GM12878 (cell line): ENCODE measurements around the gene ERC2. TPM values are rescaled to one million over a fixed set of nuclear protein-coding genes. Genes with fewer than 3 reads are reported as not detected.
A peak's percentile ranks its signal among the peaks of the same experiment; 100 is the strongest.

Experiments used
- ATAC-seq: fragments of 200-7000 bp; cut with Tn5 transposase; 3 replicates; pipeline ENCODE4 v1.9.1; 2020; ENCODE audit warnings: mild to moderate bottlenecking, moderate library complexity
- BruUV-seq: library from RNA; stranded (reverse); fragments of 400-500 nt; replicated peaks from 2 replicates; lab custom pipeline; 2021; lab: Mats Ljungman, UMichigan
- CTCF ChIA-PET: fragments of 300-600 bp; sonication (Branson Sonifier 250); formaldehyde crosslinking; extraction: SDS; loops from one replicate; lab custom pipeline; 2021; ENCODE audit warnings: inconsistent platforms; lab: Yijun Ruan, JAX
- POLR2A ChIA-PET: fragments of 350-600 bp; formaldehyde crosslinking; extraction: SDS; loops from one replicate; lab custom pipeline; 2021; ENCODE audit warnings: inconsistent platforms; lab: Charles Lee
- RAD21 ChIA-PET: fragments of 300-600 bp; sonication (Branson Sonifier 250); formaldehyde crosslinking; loops from one replicate; lab custom pipeline; 2023; ENCODE audit warnings: antibody characterized with exemption; ENCODE audit not compliant: unreplicated experiment; lab: Charles Lee
- SMC1A ChIA-PET: fragments of 300-600 bp; sonication (Branson Sonifier 250); formaldehyde crosslinking; loops from one replicate; lab custom pipeline; 2023; ENCODE audit not compliant: unreplicated experiment, uncharacterized antibody; lab: Charles Lee
- DNase-seq: peaks from one replicate; pipeline ENCODE4 v3.0.0-alpha.2; 2011; ENCODE audit warnings: low read depth, low spot score
- FAIRE-seq: peaks from 3 replicates; lab custom pipeline; 2011; peaks lifted over from hg19 to GRCh38; lab: Jason Lieb, UNC
- H2AFZ ChIP-seq: 2 replicates; pipeline ENCODE4 v1.6.0; 2011; ENCODE audit warnings: low read depth, low read length, control low read depth; ENCODE audit not compliant: control insufficient read depth
- H3K27ac ChIP-seq: 2 replicates; pipeline ENCODE4 v1.5.1; 2011; ENCODE audit warnings: control low read depth; ENCODE audit not compliant: control insufficient read depth, insufficient read depth
- H3K27me3 ChIP-seq, 2 experiments: replicated peaks in 1 of 2; 2 replicates each; pipeline versions ENCODE4 v1.6.0 to v1.6.1; 2011; ENCODE audit warnings: low read length in 1 of 2; ENCODE audit not compliant: control insufficient read depth in 2 of 2, insufficient read depth in 2 of 2
- H3K36me3 ChIP-seq, 2 experiments: 2 replicates each; pipeline ENCODE4 v1.5.1; 2011; ENCODE audit warnings: low read length in 1 of 2; ENCODE audit not compliant: control insufficient read depth in 2 of 2, insufficient read depth in 2 of 2
- H3K4me1 ChIP-seq: 2 replicates; pipeline ENCODE4 v1.6.1; 2011; ENCODE audit warnings: mild to moderate bottlenecking, low read length, moderate library complexity, mixed read lengths; ENCODE audit not compliant: control insufficient read depth, insufficient read depth
- H3K4me2 ChIP-seq: 2 replicates; pipeline ENCODE4 v1.6.0; 2011; ENCODE audit warnings: control low read depth; ENCODE audit not compliant: control insufficient read depth, insufficient read depth
- H3K4me3 ChIP-seq: fragments of 200-600 bp; sonication (generic); 2 replicates; pipeline ENCODE4 v1.5.1; 2016
- H3K79me2 ChIP-seq: 2 replicates; pipeline ENCODE4 v1.6.0; 2011; ENCODE audit warnings: low read length; ENCODE audit not compliant: control insufficient read depth, insufficient read depth
- H3K9ac ChIP-seq: 2 replicates; pipeline ENCODE4 v1.8.0; 2011; ENCODE audit warnings: low read length, control low read depth, mixed read lengths; ENCODE audit not compliant: control insufficient read depth, insufficient read depth
- H3K9me3 ChIP-seq: replicated peaks from 3 replicates; pipeline ENCODE4 v1.5.1; 2011; ENCODE audit warnings: mild to moderate bottlenecking, low read length; ENCODE audit not compliant: control insufficient read depth, insufficient read depth
- H4K20me1 ChIP-seq: 2 replicates; pipeline ENCODE4 v1.6.0; 2011; ENCODE audit not compliant: control insufficient read depth, insufficient read depth
- BHLHE40 ChIP-seq, 2 experiments: fragments of 450-650 bp in 1 of 2; IDR thresholded peaks; 2 replicates each; pipeline ENCODE4 v1.6.1; 2011 to 2017; ENCODE audit warnings: low read depth in 2 of 2, borderline replicate concordance in 1 of 2, improper control_type of control experiment in 1 of 2, low read length in 1 of 2, mild to moderate bottlenecking in 1 of 2
- MEF2B ChIP-seq: fragments of 450-650 bp; IDR thresholded peaks from 2 replicates; pipeline ENCODE4 v1.6.1; 2018; ENCODE audit warnings: mild to moderate bottlenecking, moderate library complexity; ENCODE audit not compliant: partially characterized antibody, poor library complexity, severe bottlenecking
- MLLT1 ChIP-seq: fragments of 450-650 bp; IDR thresholded peaks from 2 replicates; pipeline ENCODE4 v1.6.1; 2016; ENCODE audit warnings: mild to moderate bottlenecking
- MYC ChIP-seq: IDR thresholded peaks from 2 replicates; pipeline ENCODE4 v1.6.1; 2011; ENCODE audit warnings: mild to moderate bottlenecking, low read length, moderate library complexity, inconsistent platforms; ENCODE audit not compliant: insufficient read depth, insufficient replicate concordance, insufficient read length, severe bottlenecking
- PAX5 ChIP-seq: IDR thresholded peaks from 2 replicates; pipeline ENCODE4 v1.6.1; 2011; ENCODE audit warnings: low read depth, low read length, borderline replicate concordance
- RELA ChIP-seq: fragments of 450-650 bp; IDR thresholded peaks from 2 replicates; pipeline ENCODE4 v1.8.0; 2014; ENCODE audit warnings: borderline replicate concordance; ENCODE audit not compliant: partially characterized antibody
- TCF7 ChIP-seq: IDR thresholded peaks from 2 replicates; pipeline ENCODE4 v1.6.1; 2014; ENCODE audit warnings: antibody characterized with exemption, borderline replicate concordance
- ZNF384 ChIP-seq: IDR thresholded peaks from 2 replicates; pipeline ENCODE4 v1.6.1; 2012; ENCODE audit warnings: low read depth, mild to moderate bottlenecking, low read length, improper control_type of control experiment, borderline replicate concordance
- WGBS: methylation state at CpG from one replicate; pipeline ENCODE4 v1.1.6; 2016; ENCODE audit warnings: low lambda C conversion rate; ENCODE audit not compliant: insufficient replicate concordance, insufficient coverage; ENCODE audit errors: missing lambda C conversion rate; 5-methylcytosine and 5-hydroxymethylcytosine counted together
- in situ Hi-C: fragments of 300-500 bp; cut with MboI; formaldehyde crosslinking; loops from 9 replicates; pipeline ENCODE4 v1.14.3; 2018; ENCODE audit warnings: mixed read lengths
- intact Hi-C: fragments of 100-400 bp; cut with micrococcal nuclease; formaldehyde crosslinking; loops from one replicate; pipeline ENCODE4 v1.14.2; 2022; ENCODE audit not compliant: unreplicated experiment
- polyA plus RNA-seq, 11 experiments: library from polyadenylated mRNA; depleted of rRNA in 4 of 11; unstranded in 6 of 11; stranded (reverse) in 5 of 11; fragments of >200 nt; fragmentation: Nextera tagmentation in 4 of 11; fragmentation: Illumina TruSeq in 1 of 11; extraction: Ambion mirVana in 4 of 11; extraction: Trizol in 1 of 11; gene quantifications; 1 replicate in 1 of 11; 2 replicates in 10 of 11; pipeline versions ENCODE4 v1.2.1 to v1.2.3, GENCODE V29; 2011 to 2016; ENCODE audit warnings: inconsistent platforms in 2 of 11, missing spikeins in 2 of 11, low read depth in 1 of 11
- total RNA-seq, 4 experiments: library from RNA; depleted of rRNA in 3 of 4; stranded (reverse); fragments of >200 nt in 3 of 4; fragmentation: Illumina TruSeq in 1 of 4; extraction: Trizol in 1 of 4; gene quantifications; 2 replicates each; pipeline versions ENCODE4 v1.2.1 to v1.2.3, GENCODE V29; 2013 to 2021

ERC2 gene
- total and polyA plus RNA-seq, 10 of the 15 experiments (the other 5 are each of a cell fraction or from before 2014, with no cell fraction given), result 0.06 to 1.4 (median 0.12) TPM; not detected in 3

GRCh38 chr3:55929154-55929869, 539.0 kb downstream of the ERC2 start:
- ATAC-seq (no peak), DNase-seq (no peak), FAIRE-seq (no peak)
- Histone ChIP-seq H3K36me3 (no peaks in the 10 kb centered on the region), H3K4me2 (no peak overlapping the region), H3K79me2 (no peaks in the 10 kb centered on the region), H3K9ac (no peak overlapping the region), H3K9me3 (no peaks in the 10 kb centered on the region), H4K20me1 (no peaks in the 10 kb centered on the region), H2AFZ (no peak overlapping the region), H3K27me3 (no peaks in the 10 kb centered on the region), H3K4me1 (no peaks in the 10 kb centered on the region), H3K27ac (no peak overlapping the region), H3K4me3 (no peak overlapping the region)
- intact Hi-C loops (no loop called here), in situ Hi-C loops (no loop called here)
- ChIA-PET RAD21 (no interaction called here), CTCF (no interaction called here), SMC1A (no interaction called here), POLR2A (no interaction called here)
- 20% methylated on average over 4 of the region's 4 CpGs for WGBS
- no peak for TF ChIP-seq RELA
- TF ChIP-seq ZNF384, result no peak
- TF ChIP-seq TCF7, result no peak
- no peak for TF ChIP-seq PAX5
- no peak for TF ChIP-seq BHLHE40 (IDR thresholded peaks at IDR 0.05; ENCODE audit: borderline replicate concordance in 1 of 2, low read depth in 2 of 2, low read length in 1 of 2)
- BruUV-seq, result no TSS peak

- no peak overlapping the region for H3K9ac ChIP-seq
- no peak overlapping the region for H2AFZ ChIP-seq
- no TSS peak for BruUV-seq
- no peaks in the 10 kb centered on the region for H3K36me3 ChIP-seq
- no peaks in the 10 kb centered on the region for H3K79me2 ChIP-seq
- FAIRE-seq (no peak), ATAC-seq (no peak), DNase-seq (no peak)
- no peak overlapping the region for H3K4me2 ChIP-seq
- H3K27me3 ChIP-seq, result no peaks in the 10 kb centered on the region; a peak in 1 of 4 replicates
- H4K20me1 ChIP-seq, result no peaks in the 10 kb centered on the region
- H3K9me3 ChIP-seq, result no peaks in the 10 kb centered on the region
- H3K4me3 ChIP-seq, result no peak overlapping the region
- intact Hi-C loops (no loop called here), in situ Hi-C loops (no loop called here)
- ChIA-PET SMC1A (no interaction called here), RAD21 (no interaction called here), CTCF (no interaction called here), POLR2A (interaction anchor here (0.8 kb wide), 1 partner anchor 17 kb away, joined by 3 read pairs; no protein-coding TSS in a partner anchor)
- no peak overlapping the region for H3K27ac ChIP-seq
- TF ChIP-seq MLLT1 (peak; percentile 84), MEF2B (peak; percentile 48), MYC (no peak)
- H3K4me1 ChIP-seq, result no peaks in the 10 kb centered on the region
- 27% methylated on average over 1 of the region's 1 CpG for WGBS
Measured at GRCh38 chr3:55923626-55924025, 544.6 kb downstream of the ERC2 start.
